Stimulated activated CD8-positive, alpha-beta memory T cell treated with anti-CD3 and anti-CD28 coated beads, Interleukin-4, amount 100 ng/mL, for 4 hours (primary cell): ENCODE results near the gene CYFIP1.

Experiments used
- DNase-seq, 2 donors: peaks; one replicate each; pipeline ENCODE4 v3.0.0-alpha.2; 2020; ENCODE audit warnings: low read depth in 2 of 2, low spot score in 1 of 2

Gene CYFIP1

GRCh38 chr15:22918596-22919140 lies 61.5 kb downstream of the CYFIP1 start:
- DNase-seq: no peak

- DNase-seq: no peak
Measured at GRCh38 chr15:22918056-22918455, 62.1 kb downstream of the CYFIP1 start.

- no peak for DNase-seq
Measured at GRCh38 chr15:22917556-22917955, 62.6 kb downstream of the CYFIP1 start.

GRCh38 chr15:22916606-22917350 lies 63.4 kb downstream of the CYFIP1 start:
- no peak for DNase-seq

DNA sequence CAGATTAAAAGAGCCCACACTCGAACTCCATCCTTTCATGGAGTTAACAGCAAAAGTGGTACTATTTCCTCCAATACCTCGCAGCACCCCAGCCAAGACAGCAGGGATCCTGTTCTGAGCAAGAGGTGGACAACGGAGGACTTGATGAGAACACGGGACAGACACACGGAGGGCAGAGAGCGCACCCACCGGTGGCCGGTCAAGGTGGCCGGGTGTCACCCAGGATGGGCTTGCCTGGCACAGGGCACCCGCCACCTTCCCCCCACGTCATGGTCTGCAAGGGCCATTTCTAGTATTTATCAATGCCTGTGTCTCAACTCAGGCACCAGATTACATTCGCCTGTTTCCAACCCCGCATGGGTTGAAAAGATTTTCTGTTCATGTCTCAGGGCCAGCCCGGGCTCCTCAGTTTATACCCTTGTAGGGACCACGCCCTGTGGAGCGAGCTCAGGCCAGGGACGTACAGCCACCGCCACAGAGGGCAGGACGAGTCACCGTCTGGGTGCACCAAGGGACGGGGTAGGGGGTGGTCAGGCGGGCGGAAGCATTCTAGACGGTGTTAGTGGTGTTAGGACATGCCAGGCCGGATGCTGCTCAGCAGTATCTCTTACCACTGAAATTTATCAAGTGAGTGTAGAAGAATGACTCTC lies 64.2 kb downstream of the CYFIP1 start:
- DNase-seq: no peak

GRCh38 chr15:22913646-22914380 lies 66.4 kb downstream of the CYFIP1 start:
- no peak for DNase-seq

- DNase-seq: no peak
Measured at GRCh38 chr15:22912256-22912655, 67.9 kb downstream of the CYFIP1 start.

GRCh38 chr15:22911306-22911705 lies 68.9 kb downstream of the CYFIP1 start:
- no peak for DNase-seq

- no peak for DNase-seq
Measured at GRCh38 chr15:22908830-22909229, 71.3 kb downstream of the CYFIP1 start.

DNA sequence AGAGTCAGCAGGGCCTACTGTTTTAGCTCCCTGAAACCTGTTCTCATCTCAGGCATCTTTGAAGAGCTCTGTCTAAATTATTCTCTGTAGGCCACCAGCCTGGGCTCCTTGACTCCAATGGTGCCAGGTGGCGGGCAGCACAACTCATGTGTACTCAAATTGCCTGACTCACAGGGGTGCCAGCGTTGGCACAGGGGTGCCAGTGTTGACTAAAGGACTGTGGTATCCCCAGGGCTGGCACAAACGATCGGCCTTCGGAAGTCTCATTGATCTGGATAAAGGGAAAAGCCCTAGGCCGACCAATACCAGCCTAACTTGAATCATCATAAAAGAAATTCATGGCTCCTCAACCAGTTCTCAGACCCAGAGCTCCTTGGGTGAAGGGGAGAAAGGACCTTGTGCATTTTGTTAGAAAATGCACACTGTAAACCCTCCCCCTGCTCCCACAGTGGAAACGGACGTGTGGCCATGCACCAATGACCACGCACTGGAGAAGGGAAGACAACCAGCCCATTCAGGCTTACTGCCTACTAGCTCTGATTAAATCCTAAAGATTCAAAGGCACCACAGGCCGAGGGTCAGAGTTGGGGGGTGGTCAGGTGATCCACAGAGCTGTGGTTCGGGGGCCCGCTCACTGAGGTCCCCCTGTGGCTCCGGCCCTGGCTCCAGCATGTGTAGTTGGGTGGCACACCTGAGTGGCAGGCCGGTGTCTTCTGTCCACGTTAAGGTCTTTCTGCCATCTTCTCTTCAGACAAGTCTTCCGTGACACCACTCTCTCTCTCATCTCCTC lies 72.8 kb downstream of the CYFIP1 start:
- DNase-seq: no peak

DNA sequence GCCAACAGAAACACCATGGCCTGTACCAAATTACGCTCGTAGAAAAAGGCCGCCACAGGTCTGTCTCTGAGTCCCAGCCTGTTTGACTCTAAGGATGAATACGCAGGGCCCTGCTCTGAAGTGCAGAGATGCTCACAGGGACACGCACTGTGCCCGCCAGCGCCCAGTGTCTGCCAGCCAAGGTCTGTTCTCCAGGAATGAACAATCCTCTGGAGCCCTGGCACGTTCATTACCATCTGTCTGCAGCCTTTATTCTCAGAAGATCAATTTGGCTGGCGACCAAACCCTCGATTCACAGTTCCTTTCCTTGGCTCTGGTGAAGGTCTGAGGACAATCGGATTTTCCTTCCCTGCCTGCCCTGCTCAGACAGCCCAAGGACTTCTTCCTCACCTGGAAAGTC lies 75.4 kb downstream of the CYFIP1 start:
- no peak for DNase-seq

- no peak for DNase-seq
Measured at GRCh38 chr15:22903961-22904534, 76.1 kb downstream of the CYFIP1 start.

GRCh38 chr15:22903427-22903826 lies 76.7 kb downstream of the CYFIP1 start:
- no peak for DNase-seq

DNA sequence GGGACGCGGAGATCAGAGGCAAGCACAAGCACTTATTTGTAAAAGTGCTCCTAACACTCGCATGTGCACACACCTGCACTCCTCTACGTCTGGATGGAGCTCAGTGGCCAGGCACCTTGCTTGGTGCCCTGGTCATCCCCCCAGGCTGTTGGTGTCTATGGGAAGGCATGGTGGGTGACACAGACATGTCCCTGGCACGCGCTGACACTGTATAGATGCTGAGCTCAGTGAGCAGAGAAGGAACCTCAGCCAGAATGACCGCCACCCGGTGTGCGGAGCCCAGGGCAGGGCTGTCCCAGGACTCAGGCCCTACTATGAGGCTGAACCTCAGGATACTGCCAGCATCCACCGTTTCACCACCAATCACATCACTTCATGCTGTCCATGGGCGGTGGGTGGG lies 77.2 kb downstream of the CYFIP1 start:
- DNase-seq: no peak

GRCh38 chr15:22902578-22902977 lies 77.6 kb downstream of the CYFIP1 start:
- DNase-seq: no peak

DNA sequence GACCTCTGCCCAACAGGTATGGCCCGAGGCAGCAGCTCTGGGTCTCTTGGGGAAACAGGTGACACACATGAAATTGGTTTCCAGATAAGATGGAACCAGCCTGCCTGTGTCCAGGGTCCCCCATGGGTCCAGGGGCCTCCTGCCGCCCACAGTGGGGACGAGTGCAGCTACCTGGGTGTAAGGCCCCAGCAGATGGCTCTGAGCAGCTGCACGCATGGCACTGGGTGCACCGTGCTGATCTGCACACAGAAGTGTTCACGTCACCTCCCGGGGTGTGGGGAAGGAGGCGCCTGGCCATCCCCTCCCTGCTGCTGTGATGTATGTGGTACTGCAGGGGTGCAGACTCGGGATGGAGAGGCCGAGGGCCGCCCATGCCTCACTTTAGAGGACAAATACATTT lies 78.1 kb downstream of the CYFIP1 start:
- DNase-seq: no peak

- no peak for DNase-seq
Measured at GRCh38 chr15:22895465-22896190, 84.5 kb downstream of the CYFIP1 start.

DNA sequence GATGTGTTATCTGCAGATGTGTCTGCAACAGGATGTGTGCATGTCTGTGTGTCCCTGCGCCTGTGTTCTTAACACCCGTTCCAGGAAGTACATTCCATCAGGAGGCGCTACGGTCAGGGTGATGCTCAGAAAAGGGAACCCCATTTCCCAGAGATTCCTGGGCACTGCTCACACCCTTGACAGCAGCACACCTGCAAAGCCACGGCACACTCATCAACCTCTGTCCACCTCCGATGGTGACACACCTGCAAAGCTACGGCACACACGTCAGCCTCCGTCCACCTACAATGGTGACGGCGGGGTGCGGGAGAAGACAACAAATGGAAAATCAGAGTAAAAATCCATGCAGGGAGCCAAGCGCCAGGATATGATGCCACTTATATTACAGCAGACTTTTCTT lies 86.3 kb downstream of the CYFIP1 start:
- no peak for DNase-seq

DNA sequence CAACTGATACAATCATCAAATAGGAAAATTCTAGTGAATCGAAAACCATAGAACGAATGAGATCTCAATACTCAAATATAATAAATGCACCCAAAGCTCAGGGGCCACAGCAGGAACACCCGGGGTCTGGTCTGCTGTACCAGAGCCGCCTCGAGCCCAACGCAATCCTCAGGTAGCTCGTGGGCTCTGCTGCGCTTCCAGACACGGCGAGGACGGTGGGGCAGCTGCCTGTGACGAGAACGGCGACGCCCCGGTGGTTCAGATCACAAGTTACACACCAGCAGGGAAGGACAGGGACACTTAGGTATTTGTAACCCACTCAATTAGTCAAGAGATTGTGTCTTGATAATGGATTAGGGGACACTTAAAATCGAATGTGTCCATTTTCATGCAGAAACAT lies 87.1 kb downstream of the CYFIP1 start:
- DNase-seq: no peak

GRCh38 chr15:22892333-22892732 lies 87.8 kb downstream of the CYFIP1 start:
- DNase-seq: no peak
